Ascending aorta (tissue), 2 donors: Measurements from ENCODE around the gene ABCA10. TPM values are rescaled to one million over a fixed set of nuclear protein-coding genes. Genes with fewer than 3 reads are reported as not detected.

Experiments used
- DNase-seq, 2 donors: peaks; one replicate each; pipeline ENCODE4 v3.0.0-alpha.2; 2019; ENCODE audit warnings: low spot score in 2 of 2
- H3K27ac ChIP-seq, 2 donors: fragments of 200-600 bp; sonication (generic); one replicate each; pipeline ENCODE4 v1.5.1; 2016 to 2017; ENCODE audit warnings: mild to moderate bottlenecking in 1 of 2
- H3K27me3 ChIP-seq: fragments of 200-600 bp; sonication (generic); one replicate; pipeline ENCODE4 v1.5.1; 2017
- H3K36me3 ChIP-seq, 2 donors: fragments of 200-600 bp; sonication (generic); one replicate each; pipeline ENCODE4 v1.5.1; 2016
- H3K4me1 ChIP-seq, 2 donors: fragments of 200-600 bp; sonication (generic); one replicate each; pipeline ENCODE4 v1.5.1; 2016 to 2017; ENCODE audit warnings: mild to moderate bottlenecking in 1 of 2
- H3K4me3 ChIP-seq, 2 donors: fragments of 200-600 bp; sonication (generic); one replicate each; pipeline ENCODE4 v1.5.1; 2016 to 2017; ENCODE audit warnings: mild to moderate bottlenecking in 1 of 2
- H3K9me3 ChIP-seq, 2 donors: fragments of 200-600 bp; sonication (generic); one replicate each; pipeline ENCODE4 v1.5.1; 2016
- intact Hi-C: fragments of 100-400 bp; cut with DNase I; formaldehyde crosslinking; loops from one replicate; pipeline ENCODE4 v1.15.1; 2023
- total RNA-seq: library from RNA; depleted of rRNA; stranded (reverse); fragments of >200 nt; gene quantifications from one replicate; pipeline ENCODE4 v1.1.0, GENCODE V29; 2016
- TF ChIP-seq, protein P1 (sequence below), 3 experiments: fragments of 200-600 bp in 2 of 3; fragments of 450-650 bp in 1 of 3; sonication (generic) in 2 of 3; IDR thresholded peaks; one replicate each; pipeline ENCODE4 v1.5.1; 2016 to 2019; ENCODE audit warnings: antibody characterized with exemption in 3 of 3, mild to moderate bottlenecking in 1 of 3, moderate library complexity in 1 of 3

ABCA10 gene
- total RNA-seq, 1 donor from 2014 or later = 6.8 TPM

DNA sequence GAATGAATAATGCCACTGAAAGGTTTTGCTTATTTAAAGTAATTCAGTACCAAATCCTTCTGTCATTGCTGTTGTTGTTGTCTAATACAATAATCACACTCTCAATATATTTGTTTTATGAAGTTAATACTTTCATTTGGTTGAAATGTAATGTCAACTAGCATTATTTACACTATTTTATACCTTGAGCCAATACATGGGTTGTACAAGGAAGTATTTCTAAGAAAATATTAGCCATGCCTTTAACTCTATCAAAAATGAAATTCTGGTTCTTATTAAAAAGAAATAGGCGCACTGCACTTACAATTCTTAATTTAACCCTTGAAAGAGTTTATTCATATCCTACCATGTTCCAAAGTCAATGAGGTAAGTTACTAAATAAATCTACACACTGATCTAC is 17.6 kb upstream of the ABCA10 start:
- H3K36me3 ChIP-seq = no peaks in the 10 kb centered on the region
- intact Hi-C loops = loop anchor here (1.0 kb wide), 1 partner anchor 469 kb away; no protein-coding TSS in a partner anchor
- no peaks in the 10 kb centered on the region for H3K27me3 ChIP-seq
- no peaks in the 10 kb centered on the region for H3K4me1 ChIP-seq
- H3K4me3 ChIP-seq = no peak overlapping the region
- TF ChIP-seq, protein P1, sequence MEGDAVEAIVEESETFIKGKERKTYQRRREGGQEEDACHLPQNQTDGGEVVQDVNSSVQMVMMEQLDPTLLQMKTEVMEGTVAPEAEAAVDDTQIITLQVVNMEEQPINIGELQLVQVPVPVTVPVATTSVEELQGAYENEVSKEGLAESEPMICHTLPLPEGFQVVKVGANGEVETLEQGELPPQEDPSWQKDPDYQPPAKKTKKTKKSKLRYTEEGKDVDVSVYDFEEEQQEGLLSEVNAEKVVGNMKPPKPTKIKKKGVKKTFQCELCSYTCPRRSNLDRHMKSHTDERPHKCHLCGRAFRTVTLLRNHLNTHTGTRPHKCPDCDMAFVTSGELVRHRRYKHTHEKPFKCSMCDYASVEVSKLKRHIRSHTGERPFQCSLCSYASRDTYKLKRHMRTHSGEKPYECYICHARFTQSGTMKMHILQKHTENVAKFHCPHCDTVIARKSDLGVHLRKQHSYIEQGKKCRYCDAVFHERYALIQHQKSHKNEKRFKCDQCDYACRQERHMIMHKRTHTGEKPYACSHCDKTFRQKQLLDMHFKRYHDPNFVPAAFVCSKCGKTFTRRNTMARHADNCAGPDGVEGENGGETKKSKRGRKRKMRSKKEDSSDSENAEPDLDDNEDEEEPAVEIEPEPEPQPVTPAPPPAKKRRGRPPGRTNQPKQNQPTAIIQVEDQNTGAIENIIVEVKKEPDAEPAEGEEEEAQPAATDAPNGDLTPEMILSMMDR (IDR thresholded peaks at IDR 0.05) = no peak
- DNase-seq = no peak
- H3K27ac ChIP-seq = no peak overlapping the region
- no peaks in the 10 kb centered on the region for H3K9me3 ChIP-seq

- DNase-seq = no peak
- intact Hi-C loops = loop anchor here (1.0 kb wide), 1 partner anchor 468 kb away; no protein-coding TSS in a partner anchor
- H3K9me3 ChIP-seq = no peaks in the 10 kb centered on the region
- H3K4me3 ChIP-seq = no peak overlapping the region
- no peaks in the 10 kb centered on the region for H3K27me3 ChIP-seq
- no peaks in the 10 kb centered on the region for H3K4me1 ChIP-seq
- no peak overlapping the region for H3K27ac ChIP-seq
- TF ChIP-seq, protein P1 (IDR thresholded peaks at IDR 0.05) = no peak
- H3K36me3 ChIP-seq = no peaks in the 10 kb centered on the region
Measured at GRCh38 chr17:69245617-69246016, 17.0 kb upstream of the ABCA10 start.

DNA sequence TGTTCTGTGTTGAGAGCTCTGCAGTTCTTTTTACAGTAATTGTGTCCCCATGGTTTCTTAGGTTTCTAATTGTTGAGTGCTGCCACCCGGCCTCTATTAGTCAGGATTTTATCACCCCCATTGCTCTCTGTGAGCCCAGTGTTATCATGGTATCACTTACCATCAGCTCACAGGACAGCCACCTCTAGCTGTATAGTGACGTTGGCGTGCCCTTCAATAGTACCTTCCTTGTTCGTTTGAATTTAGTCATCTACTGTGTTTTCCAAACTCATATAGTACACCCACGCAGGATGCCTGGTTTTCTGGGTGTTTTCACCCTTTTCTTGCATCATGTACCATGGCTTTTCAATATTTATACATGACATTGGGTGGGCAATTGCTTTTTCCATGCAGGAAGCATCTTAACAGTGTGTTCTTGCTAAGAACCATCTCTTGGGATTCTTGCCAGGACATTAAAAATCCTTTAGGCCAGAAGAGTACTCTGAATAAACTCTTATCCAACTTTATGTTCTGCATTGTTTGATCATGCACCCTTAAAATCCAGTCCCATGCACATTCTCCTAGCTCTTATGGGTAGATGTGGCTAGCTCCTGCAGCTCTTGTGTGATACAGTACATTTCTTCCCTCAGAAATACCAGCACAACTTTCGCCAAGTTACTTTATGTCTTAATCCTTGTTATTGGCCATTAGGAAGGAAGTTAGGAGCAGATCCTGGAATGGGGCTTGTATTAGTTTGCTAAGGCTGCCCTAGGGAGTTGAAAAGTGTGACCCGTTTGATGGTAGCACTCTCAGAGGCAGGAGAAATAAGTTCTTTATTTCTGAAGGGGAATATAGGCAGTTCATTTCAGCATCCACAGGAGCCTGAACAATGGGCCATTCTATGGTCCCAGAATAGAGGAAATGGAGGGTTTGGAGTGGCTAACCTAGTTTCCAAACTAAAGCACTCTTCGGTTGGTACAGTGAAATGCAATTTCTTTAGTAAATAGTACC is 11.3 kb upstream of the ABCA10 start:
- H3K27me3 ChIP-seq = no peaks in the 10 kb centered on the region
- H3K4me1 ChIP-seq = no peaks in the 10 kb centered on the region
- intact Hi-C loops = loop anchor here (10.0 kb wide), 1 partner anchor 265 kb away; no protein-coding TSS in a partner anchor
- no peak overlapping the region for H3K27ac ChIP-seq
- H3K4me3 ChIP-seq = no peak overlapping the region
- no peaks in the 10 kb centered on the region for H3K9me3 ChIP-seq
- TF ChIP-seq, protein P1 (IDR thresholded peaks at IDR 0.05) = no peak
- no peaks in the 10 kb centered on the region for H3K36me3 ChIP-seq
- no peak for DNase-seq

DNA sequence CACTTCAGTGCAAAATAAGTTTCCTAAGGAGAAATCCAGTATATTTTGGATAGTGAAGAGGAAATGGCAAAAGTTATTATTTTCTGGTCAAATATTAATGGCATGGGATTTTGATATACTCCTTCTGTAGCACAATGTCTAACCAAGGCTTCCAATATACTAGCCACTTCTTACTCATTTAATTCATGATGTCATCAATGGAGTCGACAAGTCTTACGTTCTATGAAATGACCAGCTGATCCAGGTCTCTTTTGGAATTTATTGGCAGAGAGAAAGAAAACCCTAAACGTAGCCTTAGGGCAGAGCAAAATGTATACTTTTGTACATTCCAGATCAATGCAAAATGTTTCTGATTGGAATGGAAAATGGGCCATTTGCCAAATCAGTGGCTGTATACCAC is 8.3 kb upstream of the ABCA10 start:
- Histone ChIP-seq H3K27ac (no peak overlapping the region), H3K4me3 (no peak overlapping the region), H3K9me3 (peaks cover 4 to 14% of the 10 kb centered on the region in 2 donors), H3K36me3 (no peaks in the 10 kb centered on the region), H3K4me1 (no peaks in the 10 kb centered on the region), H3K27me3 (no peaks in the 10 kb centered on the region)
- DNase-seq = no peak
- intact Hi-C loops = loop anchor here (10.0 kb wide), 1 partner anchor 262 kb away; no protein-coding TSS in a partner anchor
- TF ChIP-seq, protein P1 (IDR thresholded peaks at IDR 0.05) = no peak

DNA sequence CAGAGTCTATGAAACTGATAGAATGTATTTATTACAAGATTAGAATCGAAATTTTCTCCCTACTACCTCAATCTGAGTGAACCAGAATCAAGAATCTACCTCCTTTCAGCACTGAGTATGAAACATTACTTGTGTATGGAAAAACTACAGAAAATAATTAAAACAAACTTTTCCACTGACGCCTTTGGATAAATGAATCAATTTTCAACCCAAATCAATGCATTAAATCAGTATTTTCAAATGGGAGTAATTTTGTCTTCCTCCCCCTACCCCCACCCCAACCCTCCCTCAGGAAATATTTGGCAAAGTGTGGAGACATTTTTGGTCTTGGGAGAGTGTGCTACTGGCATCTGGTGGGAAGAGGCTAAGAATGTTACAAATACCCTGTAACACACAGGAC is 7.8 kb upstream of the ABCA10 start:
- TF ChIP-seq, protein P1 (IDR thresholded peaks at IDR 0.05) = no peak
- Histone ChIP-seq H3K9me3 (peaks cover 4 to 14% of the 10 kb centered on the region in 2 donors), H3K36me3 (no peaks in the 10 kb centered on the region), H3K27ac (no peak overlapping the region), H3K4me3 (no peak overlapping the region), H3K4me1 (no peaks in the 10 kb centered on the region), H3K27me3 (no peaks in the 10 kb centered on the region)
- no peak for DNase-seq
- intact Hi-C loops = loop anchor here (10.0 kb wide), 1 partner anchor 262 kb away; no protein-coding TSS in a partner anchor
